Left forelimb (tissue), 1 donor: ENCODE data around the gene NXPH1.
"Not testable (repeated sequence)": the region's sequence is repeated elsewhere in the genome, so short reads cannot be mapped to it uniquely, and the experiment has no call there.

Source experiments
- DNase-seq: peaks from one replicate; pipeline ENCODE4 v3.0.0-alpha.2; 2018; ENCODE audit warnings: low spot score

Gene NXPH1

DNA sequence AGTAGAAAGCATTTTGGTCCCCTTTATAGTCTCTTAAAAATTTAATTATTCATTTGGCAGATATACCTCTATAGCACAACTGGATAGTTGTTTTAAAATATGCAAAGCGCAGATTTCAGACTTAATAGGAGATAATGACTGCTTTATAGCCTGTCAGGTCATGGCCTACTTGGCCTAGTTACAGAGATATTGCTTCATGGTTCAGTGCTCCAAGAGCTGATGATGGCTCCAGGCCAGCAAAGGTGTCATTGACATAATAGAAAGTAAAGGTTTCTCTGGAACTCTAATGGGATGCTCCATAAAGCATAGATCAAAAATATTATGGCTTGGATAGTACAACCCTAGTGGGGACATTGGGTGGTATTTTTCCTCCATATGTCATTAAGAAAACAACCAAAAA lies 285.7 kb downstream of the NXPH1 start:
- DNase-seq = no peak

DNA sequence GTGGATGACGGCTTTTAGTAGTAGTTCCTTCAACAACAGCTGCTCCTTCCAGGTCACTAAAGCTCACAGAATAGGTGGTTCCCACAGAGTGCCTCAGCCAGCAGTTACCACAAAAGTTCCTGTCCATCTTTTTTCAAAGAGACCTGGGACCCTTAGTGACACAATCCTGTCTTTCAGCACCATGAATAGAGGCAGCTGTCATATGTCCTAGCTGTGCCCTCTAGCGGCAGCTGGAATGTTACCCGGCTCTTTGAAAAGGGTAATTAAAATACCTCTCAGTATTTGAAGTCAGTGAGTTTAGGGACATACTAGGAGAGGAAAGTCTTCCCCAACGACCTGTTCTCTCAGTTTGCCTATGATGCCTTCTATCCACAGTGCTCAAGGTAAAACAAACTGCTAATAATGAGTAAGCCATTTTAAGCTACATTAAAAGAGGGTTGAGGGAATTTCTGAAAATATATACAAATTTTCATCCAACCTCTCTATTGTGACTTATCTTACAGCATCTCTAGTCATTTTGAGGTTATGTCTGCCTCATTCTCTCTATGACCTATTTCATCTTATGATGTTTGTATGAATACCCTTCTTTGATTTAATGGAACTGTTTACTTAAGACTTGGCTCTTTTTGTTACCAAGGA lies 290.8 kb downstream of the NXPH1 start:
- DNase-seq = no peak

DNA sequence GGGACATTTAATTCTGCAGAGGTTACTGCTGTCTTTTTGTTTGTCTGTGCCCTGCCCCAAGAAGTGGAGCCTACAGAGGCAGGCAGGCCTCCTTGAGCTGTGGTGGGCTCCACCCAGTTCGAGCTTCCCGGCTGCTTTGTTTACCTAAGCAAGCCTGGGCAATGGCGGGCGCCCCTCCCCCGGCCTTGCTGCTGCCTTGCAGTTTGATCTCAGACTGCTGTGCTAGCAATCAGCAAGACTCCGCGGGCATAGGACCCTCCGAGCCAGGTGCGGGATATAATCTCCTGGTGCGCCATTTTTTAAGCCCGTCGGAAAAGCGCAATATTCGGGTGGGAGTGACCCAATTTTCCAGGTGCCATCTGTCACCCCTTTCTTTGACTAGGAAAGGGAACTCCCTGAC lies 298.3 kb downstream of the NXPH1 start:
- not testable (repeated sequence) for DNase-seq

DNA sequence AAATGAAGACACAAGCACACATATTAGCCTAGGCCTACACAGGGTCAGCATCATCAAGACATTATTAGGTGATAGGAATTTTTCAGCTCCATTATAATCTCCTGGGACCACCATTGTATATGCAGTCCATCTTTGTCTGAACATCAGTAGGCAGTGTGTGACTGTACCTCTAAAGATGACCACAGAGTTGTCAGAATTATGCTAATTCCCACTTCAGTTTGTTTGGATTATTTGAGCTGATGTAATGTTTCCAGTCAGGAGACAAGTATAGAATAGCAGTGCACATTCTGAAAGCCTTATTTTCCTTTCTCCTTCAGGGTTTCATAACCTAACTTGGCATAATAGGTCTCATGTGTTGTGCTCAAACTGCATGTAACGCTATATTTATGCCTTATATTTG lies 306.4 kb downstream of the NXPH1 start:
- DNase-seq = no peak

DNA sequence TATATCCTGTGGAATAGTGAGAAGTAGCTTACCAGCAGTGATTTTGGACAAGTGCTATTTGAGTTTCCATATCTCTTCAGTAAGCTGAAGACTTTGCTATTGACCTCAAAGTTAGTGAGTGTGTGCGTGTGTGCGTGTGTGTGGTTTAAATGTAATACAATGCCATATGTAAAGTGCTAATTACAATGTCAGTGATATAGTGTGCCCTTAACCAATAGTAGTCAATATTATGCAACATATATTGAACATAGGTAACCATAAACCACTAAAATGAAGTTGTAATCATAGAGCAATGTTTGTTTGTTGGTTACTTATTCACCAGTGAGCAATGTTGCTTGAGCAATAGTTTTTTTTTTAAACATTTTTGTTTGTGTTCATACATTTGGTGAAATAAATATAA lies 309.4 kb downstream of the NXPH1 start:
- DNase-seq = no peak

DNA sequence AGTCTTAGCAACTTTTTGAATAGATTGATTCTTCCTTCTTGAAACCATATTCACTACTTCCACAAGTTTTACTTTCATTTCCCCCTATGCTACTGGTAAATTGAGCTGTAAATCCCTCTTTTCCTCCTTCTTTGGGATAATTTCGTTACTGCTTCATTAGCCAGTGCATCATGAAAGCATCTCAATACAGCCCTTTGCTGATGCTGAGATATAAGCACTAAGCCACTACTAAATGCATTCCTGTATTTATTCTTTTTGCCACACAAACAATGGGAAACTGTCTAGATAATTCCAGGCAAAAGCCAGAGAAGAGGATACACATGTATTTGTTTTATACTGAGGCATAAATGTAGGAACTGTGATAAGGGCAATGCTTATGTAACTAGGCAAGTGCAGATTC lies 313.9 kb downstream of the NXPH1 start:
- DNase-seq = no peak

DNA sequence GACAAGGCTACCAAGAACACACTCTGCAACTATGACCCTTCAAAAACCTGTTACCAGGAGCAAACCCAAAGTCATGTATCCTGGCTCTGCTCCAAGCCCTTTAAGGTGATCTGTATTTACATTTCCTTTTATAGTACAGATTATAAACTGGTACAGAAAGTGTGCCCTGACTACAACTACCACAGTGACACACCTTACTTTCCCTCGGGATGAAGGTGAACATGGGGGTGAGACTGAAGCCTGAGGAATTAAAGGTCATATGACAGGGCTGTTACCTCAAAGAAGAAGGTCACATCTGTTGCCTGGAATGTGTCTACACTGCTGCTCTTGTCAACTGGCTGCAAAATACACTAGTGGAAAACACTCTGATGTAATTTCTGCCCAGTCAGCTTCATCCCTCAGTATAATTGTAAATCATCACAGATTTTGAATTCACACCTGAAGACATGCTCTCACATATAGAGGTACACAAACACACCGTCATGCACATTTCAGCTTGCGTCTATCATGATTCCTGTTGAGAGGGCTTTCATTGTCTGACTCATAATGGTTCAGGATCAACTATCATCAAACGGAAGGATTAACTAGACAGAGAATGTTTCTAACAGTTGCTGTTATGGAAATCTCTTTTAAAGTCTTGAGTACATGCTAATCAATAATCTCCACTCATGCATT lies 318.3 kb downstream of the NXPH1 start:
- DNase-seq = no peak

DNA sequence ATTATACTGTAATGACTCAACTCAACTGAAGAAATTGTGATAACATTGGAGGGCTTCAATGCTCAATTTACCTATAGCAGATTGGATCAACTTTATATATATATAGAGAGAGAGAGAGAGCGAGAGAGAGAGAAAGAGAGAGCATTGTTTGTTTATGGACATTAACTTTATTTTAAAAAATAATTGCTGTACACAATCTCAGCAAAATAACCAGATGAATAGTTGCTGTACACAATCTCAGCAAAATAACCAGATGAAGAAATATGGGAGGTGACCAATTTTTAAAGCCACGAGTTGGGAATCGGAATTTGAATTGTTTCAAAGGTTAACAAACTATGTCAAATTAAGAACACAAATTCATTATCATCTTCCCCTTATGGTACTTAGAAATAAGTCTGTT lies 319.9 kb downstream of the NXPH1 start:
- no peak for DNase-seq

DNA sequence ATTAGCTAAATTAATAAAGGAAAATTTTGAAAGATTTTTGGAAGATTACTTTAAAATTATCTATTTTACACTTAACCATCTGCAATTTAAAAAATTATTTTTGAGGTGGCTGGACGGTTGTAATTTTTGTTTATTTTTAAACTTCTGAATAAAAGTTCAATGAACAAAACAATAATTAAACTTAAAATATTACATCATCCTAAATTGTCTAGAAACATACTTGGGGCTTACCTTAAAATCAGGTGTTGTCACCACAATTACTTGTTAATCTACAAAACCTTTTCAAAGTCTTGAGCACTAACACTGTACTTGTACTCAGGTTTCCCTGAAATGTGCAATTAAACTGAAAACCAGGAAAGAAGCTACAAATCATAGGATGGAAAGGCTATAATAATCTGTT lies 328.3 kb downstream of the NXPH1 start:
- no peak for DNase-seq

DNA sequence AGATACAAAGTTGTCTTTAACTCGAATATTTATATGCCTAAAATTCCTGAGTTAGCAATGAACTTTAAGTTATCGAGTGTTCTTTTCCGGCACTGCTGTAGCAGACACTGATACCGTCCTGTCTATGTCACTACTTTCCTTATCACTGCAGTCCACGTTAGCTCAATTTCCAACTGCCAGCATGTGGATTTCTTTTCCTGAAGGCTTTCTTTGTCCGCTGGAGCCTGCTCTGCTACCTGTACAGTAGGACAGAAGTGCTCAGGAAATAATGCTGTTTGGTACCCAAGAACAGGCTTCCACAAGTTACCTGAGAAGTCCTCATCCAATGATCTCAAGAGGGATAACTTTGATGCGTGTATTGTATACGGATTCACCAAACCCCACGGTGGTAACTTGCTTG lies 329.4 kb downstream of the NXPH1 start:
- no peak for DNase-seq

DNA sequence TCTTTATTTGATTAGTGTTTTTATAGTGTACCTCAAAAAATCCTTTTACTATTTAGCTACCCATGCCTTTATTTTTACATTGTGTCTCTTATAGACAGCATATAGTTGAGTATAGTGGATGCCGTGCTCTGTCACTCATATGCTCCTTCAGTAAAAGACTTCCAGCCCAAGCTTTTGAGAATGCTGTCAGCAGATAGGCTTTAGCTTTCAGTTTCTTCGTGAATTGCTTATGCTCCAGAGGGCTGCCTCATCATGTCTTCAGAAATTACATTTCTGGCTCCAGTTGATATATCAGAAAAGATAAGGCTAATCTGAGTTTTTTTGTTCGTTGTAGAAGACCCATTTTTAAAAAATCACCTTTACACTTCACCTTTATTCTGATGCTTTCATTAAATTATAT lies 332.0 kb downstream of the NXPH1 start:
- no peak for DNase-seq

DNA sequence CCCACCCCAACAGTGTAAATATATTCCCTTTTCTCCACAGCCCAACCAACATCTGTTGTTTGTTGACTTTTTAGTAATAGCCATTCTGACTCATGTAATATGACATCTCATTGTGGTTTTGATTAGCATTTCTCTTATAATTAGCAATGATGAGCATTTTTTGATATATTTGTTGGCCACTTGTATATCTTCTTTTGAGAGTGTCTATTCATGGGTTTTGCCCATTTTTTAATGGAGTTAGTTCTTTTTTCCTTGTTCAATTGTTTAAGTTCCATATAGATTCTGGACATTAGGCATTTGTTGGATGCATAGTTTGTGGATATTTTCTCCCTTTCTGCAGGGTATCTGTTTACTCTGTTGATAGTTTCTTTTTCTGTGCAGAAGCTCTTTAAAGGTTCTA lies 340.1 kb downstream of the NXPH1 start:
- no peak for DNase-seq

DNA sequence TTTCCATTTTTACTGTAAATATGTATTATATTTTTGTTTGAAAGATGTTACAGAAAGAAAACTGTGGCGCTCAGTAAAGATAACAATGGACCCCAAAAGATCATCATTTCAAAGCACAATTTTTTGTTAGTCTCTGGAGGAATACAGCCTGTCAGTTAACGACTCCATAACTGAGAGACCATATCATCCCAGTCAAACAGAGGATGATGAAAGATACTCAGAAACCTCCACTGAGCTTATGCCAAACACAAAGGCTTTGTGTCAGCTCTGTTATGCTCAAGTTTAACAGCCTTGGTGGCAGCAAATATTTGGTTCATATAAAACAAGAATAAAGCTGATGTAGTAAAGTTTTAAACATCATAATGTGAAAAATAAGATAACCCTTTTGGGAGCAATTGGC lies 345.1 kb downstream of the NXPH1 start:
- no peak for DNase-seq

DNA sequence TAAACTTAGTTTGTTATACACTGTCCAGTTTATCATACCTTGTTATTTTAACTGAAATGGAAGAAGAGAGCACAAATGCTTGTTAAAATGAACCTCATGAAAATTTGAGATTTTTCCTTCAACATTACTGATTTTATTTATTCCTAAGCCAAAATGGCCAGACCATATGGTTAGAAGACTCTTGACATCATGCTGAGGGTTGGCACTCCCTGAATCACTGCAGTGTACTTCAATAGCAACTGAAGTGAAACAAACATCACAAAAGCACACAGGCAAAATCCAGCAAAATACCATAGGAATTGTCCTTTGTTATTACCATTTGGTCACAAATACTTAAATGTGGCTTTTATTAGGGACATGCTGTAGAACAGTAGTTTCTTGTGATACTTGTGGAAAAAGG lies 347.8 kb downstream of the NXPH1 start:
- DNase-seq = no peak

DNA sequence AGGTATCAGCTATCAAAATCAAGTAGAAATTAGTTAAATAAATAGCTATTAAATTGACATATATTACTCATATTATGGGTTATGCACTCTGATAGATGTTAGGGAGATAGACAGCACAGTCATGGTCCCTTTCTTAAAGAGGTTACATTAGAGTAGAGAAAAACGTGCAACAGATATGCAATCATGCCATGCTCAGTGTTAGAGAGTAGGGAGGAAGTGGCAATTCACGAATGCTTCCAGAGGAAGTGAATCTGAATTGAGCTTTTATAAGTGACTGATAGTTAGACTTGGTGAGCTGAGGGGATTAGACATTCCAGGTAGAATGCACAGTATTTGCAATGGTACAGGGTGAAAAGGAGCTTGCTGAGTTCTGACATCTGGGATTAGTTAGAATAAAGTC lies 349.8 kb downstream of the NXPH1 start:
- no peak for DNase-seq

DNA sequence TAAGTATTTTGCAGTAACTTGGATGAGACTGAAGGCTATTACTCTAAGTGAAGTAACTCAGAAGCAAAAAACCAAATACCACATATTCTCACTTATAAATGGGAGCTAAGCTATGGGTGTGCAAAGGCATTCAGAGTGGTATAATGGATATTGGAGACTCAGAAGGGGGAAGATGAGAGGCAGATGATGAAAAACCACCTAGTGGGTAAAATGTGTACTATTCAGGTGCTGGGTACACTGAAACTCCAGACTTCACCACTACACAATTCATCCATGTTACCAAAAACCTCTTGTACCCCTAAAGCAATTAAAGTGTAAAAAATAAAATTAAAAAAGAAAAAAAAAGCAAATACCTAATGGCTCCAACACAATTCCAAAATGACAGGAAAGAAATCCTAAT lies 351.7 kb downstream of the NXPH1 start:
- DNase-seq = no peak

DNA sequence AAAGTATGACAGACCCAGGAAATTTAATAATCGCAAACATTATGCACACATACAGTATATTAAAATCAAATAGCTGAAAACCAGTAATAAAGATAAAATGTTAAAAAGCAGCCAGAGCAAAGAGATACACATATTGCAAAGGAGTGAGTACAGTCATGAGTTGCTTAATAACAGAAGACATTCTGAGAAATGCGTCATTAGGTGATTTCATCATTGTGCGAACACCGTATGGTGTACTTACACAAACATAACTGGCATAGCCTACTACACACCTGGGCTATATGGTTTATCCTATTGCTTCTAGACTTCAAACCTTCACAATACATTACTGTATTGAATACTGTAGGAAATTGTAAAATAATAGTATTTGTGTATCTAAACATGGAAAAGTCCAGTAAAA lies 367.6 kb downstream of the NXPH1 start:
- no peak for DNase-seq
